IMR-90 (cell line): ENCODE measurements around the gene NRAS. TPM values are rescaled to one million over a fixed set of nuclear protein-coding genes. Genes with fewer than 3 reads are reported as not detected.

Source experiments
- ATAC-seq: fragments of 200-7000 bp; cut with Tn5 transposase; 2 replicates; pipeline ENCODE4 v1.9.1; 2020; ENCODE audit warnings: low read depth, mild to moderate bottlenecking, moderate library complexity
- BruUV-seq: library from RNA; stranded (reverse); fragments of 400-500 nt; replicated peaks from 2 replicates; lab custom pipeline; 2021; lab: Mats Ljungman, UMichigan
- CTCF ChIA-PET: fragments of 300-600 bp; formaldehyde crosslinking; extraction: SDS; loops from one replicate; lab custom pipeline; 2021; ENCODE audit warnings: antibody characterized with exemption; lab: Yijun Ruan, JAX
- POLR2A ChIA-PET: fragments of 300-600 bp; sonication (Branson Sonifier 250); formaldehyde crosslinking; loops from one replicate; lab custom pipeline; 2022; ENCODE audit warnings: antibody characterized with exemption; ENCODE audit not compliant: unreplicated experiment; lab: Charles Lee
- DNase-seq: peaks from one replicate; pipeline ENCODE4 v3.0.0; 2013
- H2AFZ ChIP-seq: replicated peaks from 2 replicates; pipeline ENCODE3; 2013; ENCODE audit warnings: low read length, mild to moderate bottlenecking; ENCODE audit not compliant: poor library complexity
- H2AK5ac ChIP-seq: 2 replicates; pipeline ENCODE4 v1.6.1; 2013; ENCODE audit warnings: low read depth, low read length, inconsistent platforms
- H2AK9ac ChIP-seq: replicated peaks from 2 replicates; pipeline ENCODE3; 2013; ENCODE audit warnings: mild to moderate bottlenecking, low read depth, low read length, moderate library complexity; ENCODE audit not compliant: poor library complexity
- H2BK120ac ChIP-seq: 2 replicates; pipeline ENCODE4 v1.6.1; 2013; ENCODE audit warnings: low read depth, low read length, inconsistent platforms
- H2BK15ac ChIP-seq: 3 replicates; pipeline ENCODE4 v1.6.1; 2013; ENCODE audit warnings: low read depth, low read length, inconsistent platforms
- H2BK20ac ChIP-seq: 2 replicates; pipeline ENCODE4 v1.6.1; 2013; ENCODE audit warnings: low read depth, mild to moderate bottlenecking, inconsistent platforms, low read length, moderate library complexity
- H2BK5ac ChIP-seq: 2 replicates; pipeline ENCODE4 v1.6.1; 2013; ENCODE audit warnings: mild to moderate bottlenecking, low read depth, low read length, inconsistent platforms; ENCODE audit not compliant: poor library complexity, severe bottlenecking
- H3K14ac ChIP-seq: replicated peaks from 2 replicates; pipeline ENCODE4 v1.6.1; 2013; ENCODE audit warnings: low read depth, low read length, inconsistent platforms
- H3K18ac ChIP-seq: 2 replicates; pipeline ENCODE4 v1.6.1; 2013; ENCODE audit warnings: low read depth, low read length, control low read depth
- H3K23ac ChIP-seq: 2 replicates; pipeline ENCODE4 v1.6.1; 2013; ENCODE audit warnings: low read depth, low read length, inconsistent platforms
- H3K27ac ChIP-seq: 2 replicates; pipeline ENCODE4 v1.5.1; 2013; ENCODE audit warnings: mild to moderate bottlenecking, control low read depth, low read length; ENCODE audit not compliant: insufficient read depth
- H3K27me3 ChIP-seq: 2 replicates; pipeline ENCODE4 v1.6.1; 2013; ENCODE audit warnings: low read length; ENCODE audit not compliant: control insufficient read depth, insufficient read depth
- H3K36me3 ChIP-seq: 2 replicates; pipeline ENCODE4 v1.6.1; 2013; ENCODE audit warnings: low read length, mixed read lengths; ENCODE audit not compliant: control insufficient read depth, insufficient read depth
- H3K4ac ChIP-seq: 2 replicates; pipeline ENCODE4 v1.6.1; 2013; ENCODE audit warnings: low read depth, low read length, inconsistent platforms
- H3K4me1 ChIP-seq: 2 replicates; pipeline ENCODE4 v1.6.1; 2013; ENCODE audit warnings: low read length, mixed read lengths; ENCODE audit not compliant: control insufficient read depth, insufficient read depth
- H3K4me2 ChIP-seq: 2 replicates; pipeline ENCODE4 v1.6.1; 2013; ENCODE audit warnings: low read depth, mild to moderate bottlenecking, control low read depth, low read length, moderate library complexity
- H3K4me3 ChIP-seq: 2 replicates; pipeline ENCODE4 v1.5.1; 2013; ENCODE audit warnings: low read depth, mild to moderate bottlenecking, control low read depth, low read length, moderate library complexity; ENCODE audit not compliant: insufficient read depth
- H3K56ac ChIP-seq: 2 replicates; pipeline ENCODE4 v1.6.1; 2013; ENCODE audit warnings: low read length, inconsistent platforms; ENCODE audit not compliant: insufficient read depth; ENCODE audit errors: extremely low read depth
- H3K79me1 ChIP-seq, 2 experiments: 2 replicates each; pipeline ENCODE4 v1.6.1; 2013; ENCODE audit warnings: low read length in 2 of 2, inconsistent platforms in 1 of 2, low read depth in 1 of 2
- H3K9ac ChIP-seq: 2 replicates; pipeline ENCODE4 v1.6.1; 2013; ENCODE audit warnings: low read depth, low read length, control low read depth
- H3K9me1 ChIP-seq: 2 replicates; pipeline ENCODE4 v1.6.1; 2013; ENCODE audit warnings: low read length, inconsistent platforms; ENCODE audit not compliant: insufficient read depth
- H3K9me3 ChIP-seq: 2 replicates; pipeline ENCODE4 v1.6.1; 2013; ENCODE audit warnings: low read length; ENCODE audit not compliant: control insufficient read depth, insufficient read depth
- H4K20me1 ChIP-seq: 2 replicates; pipeline ENCODE4 v1.6.1; 2013; ENCODE audit warnings: low read length, inconsistent platforms; ENCODE audit not compliant: insufficient read depth
- H4K5ac ChIP-seq: 2 replicates; pipeline ENCODE4 v1.6.1; 2013; ENCODE audit warnings: mild to moderate bottlenecking, low read depth, low read length, control low read depth
- H4K8ac ChIP-seq, 2 experiments: 2 replicates each; pipeline ENCODE4 v1.6.1; 2013; ENCODE audit warnings: low read depth in 2 of 2, low read length in 2 of 2, control low read depth in 1 of 2, inconsistent platforms in 1 of 2
- H4K91ac ChIP-seq: 2 replicates; pipeline ENCODE4 v1.6.1; 2013; ENCODE audit warnings: low read depth, low read length, inconsistent platforms; ENCODE audit not compliant: insufficient read depth
- CEBPB ChIP-seq: IDR thresholded peaks from 2 replicates; pipeline ENCODE4 v1.6.1; 2012; ENCODE audit warnings: low read depth, low read length, improper control_type of control experiment
- MAFK ChIP-seq: IDR thresholded peaks from 2 replicates; pipeline ENCODE4 v1.6.1; 2012; ENCODE audit warnings: low read depth, low read length, improper control_type of control experiment
- MAZ ChIP-seq: IDR thresholded peaks from 2 replicates; pipeline ENCODE4 v1.6.1; 2012; ENCODE audit warnings: low read depth, mild to moderate bottlenecking, low read length, improper control_type of control experiment, moderate library complexity, borderline replicate concordance
- NFE2L2 ChIP-seq: fragments of 150-350 bp; IDR thresholded peaks from 2 replicates; pipeline ENCODE4 v1.6.1; 2016; ENCODE audit warnings: low read depth, mild to moderate bottlenecking, low read length
- POLR2A ChIP-seq: IDR thresholded peaks from 2 replicates; pipeline ENCODE4 v1.6.1; 2012; ENCODE audit warnings: mild to moderate bottlenecking, low read depth, low read length
- RAD21 ChIP-seq: IDR thresholded peaks from 2 replicates; pipeline ENCODE4 v1.6.1; 2012; ENCODE audit warnings: low read length, improper control_type of control experiment
- RCOR1 ChIP-seq: IDR thresholded peaks from 2 replicates; pipeline ENCODE4 v1.6.1; 2012; ENCODE audit warnings: mild to moderate bottlenecking, low read length, improper control_type of control experiment; ENCODE audit not compliant: insufficient replicate concordance
- RFX5 ChIP-seq: IDR thresholded peaks from 2 replicates; pipeline ENCODE4 v1.8.0; 2012; ENCODE audit warnings: low read depth, mild to moderate bottlenecking, low read length, moderate library complexity
- SMC3 ChIP-seq: fragments of 150-350 bp; IDR thresholded peaks from 2 replicates; pipeline ENCODE4 v1.6.1; 2016; ENCODE audit warnings: low read depth, mild to moderate bottlenecking, antibody characterized with exemption, low read length, moderate library complexity
- WGBS, 2 experiments: methylation state at CpG; one replicate each; pipeline versions ENCODE4 v1.1.5 to v1.1.7; 2013; ENCODE audit warnings: missing lambda C conversion rate in 2 of 2; ENCODE audit not compliant: insufficient read length in 1 of 2; ENCODE audit errors: extremely low coverage in 2 of 2; 5-methylcytosine and 5-hydroxymethylcytosine counted together
- dilution Hi-C: fragments of 300-500 bp; cut with HindIII; formaldehyde crosslinking; loops from one replicate; pipeline ENCODE4 v1.14.3; 2018; ENCODE audit warnings: low sequenced_read_pairs; ENCODE audit not compliant: unreplicated experiment
- in situ Hi-C: fragments of 300-500 bp; cut with MboI; formaldehyde crosslinking; loops from 3 replicates; pipeline ENCODE4 v1.14.3; 2019; ENCODE audit warnings: low sequenced_read_pairs, inconsistent platforms, mixed read lengths
- intact Hi-C: fragments of 100-400 bp; cut with micrococcal nuclease; formaldehyde crosslinking; loops from 2 replicates; pipeline ENCODE4 v1.10.0; 2022
- polyA plus RNA-seq, 3 experiments: library from polyadenylated mRNA; depleted of rRNA; stranded (reverse); fragments of >200 nt; gene quantifications; 2 replicates each; pipeline ENCODE4 v1.2.3, GENCODE V29; 2012; ENCODE audit warnings: low replicate concordance in 1 of 3
- total RNA-seq: library from RNA; depleted of rRNA; stranded (reverse); fragments of >200 nt; gene quantifications from 2 replicates; pipeline ENCODE4 v1.2.3, GENCODE V29; 2012
- TF ChIP-seq, protein P1 (sequence below): fragments of 150-350 bp; IDR thresholded peaks from 2 replicates; pipeline ENCODE4 v1.6.1; 2017; ENCODE audit warnings: mild to moderate bottlenecking, antibody characterized with exemption, low read length, low read depth
- TF ChIP-seq, protein P2 (sequence below): fragments of 150-350 bp; IDR thresholded peaks from 2 replicates; pipeline ENCODE4 v1.6.1; 2016; ENCODE audit warnings: low read depth, mild to moderate bottlenecking, low read length, moderate library complexity, borderline replicate concordance
- TF ChIP-seq, protein P3 (sequence below): conservative IDR thresholded peaks from 2 replicates; pipeline ENCODE4 v1.5.1; 2012; ENCODE audit warnings: mild to moderate bottlenecking, low read depth, low read length, improper control_type of control experiment

NRAS gene
- total and polyA plus RNA-seq, 2 of the 4 experiments (the other 2 are of a cell fraction), result 27.4 to 85.9 TPM

DNA sequence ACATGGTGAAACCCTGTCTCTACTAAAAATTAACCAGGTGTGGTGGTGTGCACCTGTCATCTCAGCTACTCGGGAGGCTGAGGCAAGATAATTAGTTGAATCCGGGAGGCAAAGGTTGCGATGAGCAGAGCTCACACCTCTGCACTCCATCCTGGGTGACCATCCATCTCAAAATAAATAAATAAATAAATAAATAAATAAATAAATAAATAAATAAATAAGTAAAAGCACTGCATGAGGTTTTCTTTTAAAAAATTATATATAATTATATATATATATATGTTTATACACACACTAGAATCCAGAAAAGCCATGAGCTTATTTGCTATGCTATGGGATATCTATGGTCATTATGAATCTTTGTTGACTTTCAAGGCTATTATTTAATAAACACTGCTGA, 23.6 kb downstream of the NRAS start:
- Histone ChIP-seq H3K27ac (no peak overlapping the region), H2AK5ac (no peak overlapping the region), H3K36me3 (no peaks in the 10 kb centered on the region), H3K27me3 (peaks cover 7% of the 10 kb centered on the region), H3K9ac (no peak overlapping the region), H3K9me1 (no peaks in the 10 kb centered on the region), H2BK15ac (no peak overlapping the region), H3K4me2 (no peak overlapping the region), H3K4me1 (no peaks in the 10 kb centered on the region), H4K20me1 (no peaks in the 10 kb centered on the region), H3K18ac (no peak overlapping the region), H2AFZ (no peak overlapping the region), H2BK20ac (no peak overlapping the region), H2BK120ac (no peak overlapping the region), H4K91ac (no peak overlapping the region), H3K9me3 (no peaks in the 10 kb centered on the region), H2BK5ac (no peak overlapping the region), H4K5ac (no peak overlapping the region), H3K56ac (no peak overlapping the region), H3K4ac (no peak overlapping the region), H3K4me3 (no peak overlapping the region), H2AK9ac (no peak overlapping the region), H3K14ac (no peak overlapping the region), H3K79me1 (no peaks in the 10 kb centered on the region), H3K23ac (no peak overlapping the region), H4K8ac (no peak overlapping the region)
- intact Hi-C loops (no loop called here), in situ Hi-C loops (no loop called here), dilution Hi-C loops (no loop called here)
- DNase-seq (no peak), ATAC-seq (no peak)
- BruUV-seq, result no TSS peak
- no CpG with 5 or more reads among the region's 3 CpGs for WGBS, 2 experiments
- ChIA-PET POLR2A (no interaction called here), CTCF (interaction anchor here (0.6 kb wide), 2 partner anchors 22 to 28 kb away, joined by 3 to 6 read pairs; no protein-coding TSS in a partner anchor)
- TF ChIP-seq RFX5, result no peak
- no peak for TF ChIP-seq SMC3
- TF ChIP-seq, protein P1, sequence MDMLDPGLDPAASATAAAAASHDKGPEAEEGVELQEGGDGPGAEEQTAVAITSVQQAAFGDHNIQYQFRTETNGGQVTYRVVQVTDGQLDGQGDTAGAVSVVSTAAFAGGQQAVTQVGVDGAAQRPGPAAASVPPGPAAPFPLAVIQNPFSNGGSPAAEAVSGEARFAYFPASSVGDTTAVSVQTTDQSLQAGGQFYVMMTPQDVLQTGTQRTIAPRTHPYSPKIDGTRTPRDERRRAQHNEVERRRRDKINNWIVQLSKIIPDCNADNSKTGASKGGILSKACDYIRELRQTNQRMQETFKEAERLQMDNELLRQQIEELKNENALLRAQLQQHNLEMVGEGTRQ, result no peak
- no peak for TF ChIP-seq CEBPB
- no peak for TF ChIP-seq NFE2L2
- TF ChIP-seq, protein P2, sequence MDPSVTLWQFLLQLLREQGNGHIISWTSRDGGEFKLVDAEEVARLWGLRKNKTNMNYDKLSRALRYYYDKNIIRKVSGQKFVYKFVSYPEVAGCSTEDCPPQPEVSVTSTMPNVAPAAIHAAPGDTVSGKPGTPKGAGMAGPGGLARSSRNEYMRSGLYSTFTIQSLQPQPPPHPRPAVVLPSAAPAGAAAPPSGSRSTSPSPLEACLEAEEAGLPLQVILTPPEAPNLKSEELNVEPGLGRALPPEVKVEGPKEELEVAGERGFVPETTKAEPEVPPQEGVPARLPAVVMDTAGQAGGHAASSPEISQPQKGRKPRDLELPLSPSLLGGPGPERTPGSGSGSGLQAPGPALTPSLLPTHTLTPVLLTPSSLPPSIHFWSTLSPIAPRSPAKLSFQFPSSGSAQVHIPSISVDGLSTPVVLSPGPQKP, result no peak
- TF ChIP-seq POLR2A, result no peak
- TF ChIP-seq MAZ, result no peak
- TF ChIP-seq, protein P3, sequence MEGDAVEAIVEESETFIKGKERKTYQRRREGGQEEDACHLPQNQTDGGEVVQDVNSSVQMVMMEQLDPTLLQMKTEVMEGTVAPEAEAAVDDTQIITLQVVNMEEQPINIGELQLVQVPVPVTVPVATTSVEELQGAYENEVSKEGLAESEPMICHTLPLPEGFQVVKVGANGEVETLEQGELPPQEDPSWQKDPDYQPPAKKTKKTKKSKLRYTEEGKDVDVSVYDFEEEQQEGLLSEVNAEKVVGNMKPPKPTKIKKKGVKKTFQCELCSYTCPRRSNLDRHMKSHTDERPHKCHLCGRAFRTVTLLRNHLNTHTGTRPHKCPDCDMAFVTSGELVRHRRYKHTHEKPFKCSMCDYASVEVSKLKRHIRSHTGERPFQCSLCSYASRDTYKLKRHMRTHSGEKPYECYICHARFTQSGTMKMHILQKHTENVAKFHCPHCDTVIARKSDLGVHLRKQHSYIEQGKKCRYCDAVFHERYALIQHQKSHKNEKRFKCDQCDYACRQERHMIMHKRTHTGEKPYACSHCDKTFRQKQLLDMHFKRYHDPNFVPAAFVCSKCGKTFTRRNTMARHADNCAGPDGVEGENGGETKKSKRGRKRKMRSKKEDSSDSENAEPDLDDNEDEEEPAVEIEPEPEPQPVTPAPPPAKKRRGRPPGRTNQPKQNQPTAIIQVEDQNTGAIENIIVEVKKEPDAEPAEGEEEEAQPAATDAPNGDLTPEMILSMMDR, result no peak
- no peak for TF ChIP-seq RCOR1
- no peak for TF ChIP-seq RAD21
- no peak for TF ChIP-seq MAFK
